GM18861 (cell line): ENCODE data around the gene UBE2H.
"Not testable (repeated sequence)": the region's sequence is repeated elsewhere in the genome, so short reads cannot be mapped to it uniquely, and the experiment has no call there.

Experiments used
- ATAC-seq: cut with Tn5 transposase; IDR thresholded peaks from one replicate; pipeline ENCODE4 v1.9.1; 2021; ENCODE audit not compliant: unreplicated experiment

The UBE2H gene

DNA sequence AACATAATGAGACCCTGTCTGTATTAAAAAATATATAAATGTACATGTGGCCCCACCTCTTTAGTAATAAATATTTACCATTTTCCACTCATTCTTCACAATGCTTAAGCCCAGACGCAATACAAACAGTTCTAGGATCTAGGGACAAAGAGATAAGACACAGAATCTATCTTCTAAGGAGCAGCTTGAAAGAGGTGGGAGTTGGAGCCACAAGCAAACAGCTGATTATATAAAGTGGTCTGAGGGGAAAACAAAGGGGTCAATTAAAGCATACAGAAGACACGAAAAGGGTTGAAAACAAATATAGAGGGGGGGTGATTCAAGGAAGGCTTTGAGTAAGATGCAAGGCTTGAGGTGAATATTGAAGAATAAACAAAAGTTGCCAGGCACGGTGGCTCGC, 43.1 kb downstream of the UBE2H start:
- ATAC-seq, result no peak

GRCh38 chr7:129908181-129908580, 44.6 kb downstream of the UBE2H start:
- no peak for ATAC-seq

- no peak for ATAC-seq
Observed at GRCh38 chr7:129907122-129907736, 45.5 kb downstream of the UBE2H start.

- no peak for ATAC-seq
Observed at GRCh38 chr7:129906700-129907099, 46.1 kb downstream of the UBE2H start.

DNA sequence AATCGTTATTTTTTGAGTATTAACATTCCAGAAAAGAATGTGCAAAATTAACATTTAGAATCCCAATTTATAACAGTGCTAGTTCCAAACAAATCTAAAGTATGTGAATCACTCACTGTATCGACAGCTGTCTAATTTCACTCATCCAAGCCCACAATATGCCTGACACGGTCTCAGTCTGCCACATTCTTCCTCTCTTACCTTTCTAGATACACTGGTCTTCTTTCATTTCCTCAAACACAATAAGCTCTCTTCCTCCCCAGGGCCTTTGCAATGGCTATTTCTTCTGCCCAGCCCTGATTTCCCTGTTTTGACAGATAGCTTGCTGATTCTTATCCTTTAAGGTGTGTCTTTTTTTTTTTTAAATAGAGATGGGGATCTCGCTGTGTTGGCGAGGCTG, 48.8 kb downstream of the UBE2H start:
- no peak for ATAC-seq

DNA sequence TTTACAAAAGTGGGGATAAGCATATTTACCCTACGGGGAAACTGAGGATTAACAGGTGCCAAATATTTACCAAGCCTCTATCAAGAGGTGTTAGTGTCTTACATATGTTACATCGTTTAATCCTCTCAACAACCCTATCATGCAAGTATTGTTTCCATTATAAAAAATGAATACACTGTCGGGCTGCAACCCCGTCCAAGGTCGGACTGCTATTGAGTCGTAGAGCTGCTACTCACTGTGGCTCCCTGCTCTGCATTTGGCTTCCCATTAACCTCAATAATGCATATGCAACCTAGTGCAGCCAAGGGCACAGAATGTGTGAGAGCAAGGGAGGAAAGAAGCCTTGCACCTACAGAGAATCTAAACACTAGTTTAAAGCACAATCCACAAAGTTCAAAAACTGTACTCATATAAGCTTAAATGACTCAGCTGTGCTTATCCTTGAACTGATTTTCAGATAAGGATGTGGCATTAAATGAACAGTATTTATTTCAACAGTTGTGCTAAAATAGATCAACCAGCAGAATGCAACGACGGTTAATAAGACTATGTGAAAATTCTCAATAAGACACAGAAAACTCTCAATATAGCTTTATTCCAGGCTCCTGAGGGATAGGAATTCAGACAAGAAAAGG, 49.9 kb downstream of the UBE2H start:
- ATAC-seq, result no peak

DNA sequence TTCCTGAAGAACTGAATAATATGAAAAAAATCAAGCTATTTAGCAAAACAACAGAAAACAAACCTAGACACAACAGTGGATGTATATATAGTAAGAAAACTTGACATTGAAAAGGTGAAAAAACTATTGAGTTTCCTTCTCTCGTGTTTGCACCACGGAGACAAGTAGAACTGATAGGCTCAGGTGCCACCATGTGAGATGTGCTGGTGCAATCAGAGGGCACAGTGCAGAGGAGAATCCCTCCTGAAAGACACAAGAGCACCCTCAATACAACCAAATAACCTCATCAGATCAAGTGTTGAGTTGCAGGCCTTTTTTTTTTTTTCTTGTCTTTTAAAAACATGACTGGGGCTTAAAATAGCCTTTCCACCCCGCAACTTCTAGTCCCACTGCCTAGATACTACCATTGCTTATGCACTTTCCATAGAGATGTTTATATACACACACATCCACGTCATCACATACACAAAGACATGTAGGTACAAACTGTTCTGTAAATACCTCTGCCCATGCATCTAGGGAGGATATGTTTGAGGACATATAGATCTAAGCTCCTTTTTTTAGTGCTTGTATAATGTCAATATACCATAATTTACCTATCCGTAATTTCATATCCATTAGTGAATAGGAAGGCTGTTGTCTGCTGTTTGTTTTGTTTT, 54.1 kb downstream of the UBE2H start:
- no peak for ATAC-seq

GRCh38 chr7:129898007-129898406, 54.8 kb downstream of the UBE2H start:
- no peak for ATAC-seq

DNA sequence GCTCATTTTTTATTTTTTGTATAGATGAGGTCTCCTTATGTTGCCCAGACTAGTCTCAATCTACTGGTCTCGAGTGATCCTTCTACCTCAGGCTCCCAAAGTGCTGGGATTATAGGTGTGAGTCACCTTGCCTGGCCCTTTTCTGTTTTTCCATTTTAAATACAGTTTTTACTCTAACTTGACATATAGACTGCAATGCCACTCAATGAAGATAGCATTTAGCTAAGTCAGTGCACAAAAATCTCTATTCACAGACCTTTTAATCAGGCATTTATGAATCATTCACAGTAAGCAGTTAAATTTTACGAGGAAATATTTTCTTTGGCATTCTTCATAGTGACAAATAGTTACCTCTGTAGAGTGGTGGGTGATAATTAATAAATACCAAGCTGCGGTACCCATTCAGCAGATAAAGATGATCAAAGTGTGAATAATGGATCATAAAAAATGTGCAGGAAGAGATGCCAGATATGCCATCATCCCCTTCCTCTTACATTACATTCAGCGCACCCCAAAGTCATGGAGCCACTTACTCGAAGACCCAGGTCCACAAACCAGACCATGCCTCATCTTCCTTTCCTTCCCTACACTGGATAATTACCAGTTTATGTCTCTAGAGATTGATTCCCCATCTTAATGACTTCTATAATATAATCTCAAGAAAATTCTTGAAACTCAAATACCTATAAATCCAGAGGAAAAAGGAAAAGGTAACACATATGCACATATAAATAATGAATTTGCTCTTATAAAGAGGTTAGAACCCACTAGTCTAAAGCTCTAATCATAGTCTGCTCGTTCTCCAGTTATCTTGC, 56.0 kb downstream of the UBE2H start:
- no peak for ATAC-seq

DNA sequence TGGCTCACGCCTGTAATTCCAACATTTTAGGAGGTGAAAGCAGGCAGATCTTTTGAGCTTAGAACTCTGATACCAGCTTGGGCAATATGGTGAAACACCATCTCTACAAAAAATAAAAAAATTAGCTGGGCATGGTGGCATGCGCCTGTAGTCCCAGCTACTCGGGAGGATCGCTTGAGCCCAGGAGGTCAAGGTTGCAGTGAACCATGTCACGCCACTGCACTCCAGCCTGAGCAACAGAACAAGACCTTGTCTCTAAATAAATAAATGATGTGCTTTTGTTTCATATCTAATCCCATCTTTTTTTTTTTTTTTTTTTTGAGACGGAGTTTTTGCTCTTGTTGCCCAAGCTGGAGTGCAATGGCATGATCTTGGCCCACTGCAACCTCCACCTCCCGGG, 58.6 kb downstream of the UBE2H start:
- not testable (repeated sequence) for ATAC-seq

GRCh38 chr7:129890090-129890489, 62.7 kb downstream of the UBE2H start:
- no peak for ATAC-seq

DNA sequence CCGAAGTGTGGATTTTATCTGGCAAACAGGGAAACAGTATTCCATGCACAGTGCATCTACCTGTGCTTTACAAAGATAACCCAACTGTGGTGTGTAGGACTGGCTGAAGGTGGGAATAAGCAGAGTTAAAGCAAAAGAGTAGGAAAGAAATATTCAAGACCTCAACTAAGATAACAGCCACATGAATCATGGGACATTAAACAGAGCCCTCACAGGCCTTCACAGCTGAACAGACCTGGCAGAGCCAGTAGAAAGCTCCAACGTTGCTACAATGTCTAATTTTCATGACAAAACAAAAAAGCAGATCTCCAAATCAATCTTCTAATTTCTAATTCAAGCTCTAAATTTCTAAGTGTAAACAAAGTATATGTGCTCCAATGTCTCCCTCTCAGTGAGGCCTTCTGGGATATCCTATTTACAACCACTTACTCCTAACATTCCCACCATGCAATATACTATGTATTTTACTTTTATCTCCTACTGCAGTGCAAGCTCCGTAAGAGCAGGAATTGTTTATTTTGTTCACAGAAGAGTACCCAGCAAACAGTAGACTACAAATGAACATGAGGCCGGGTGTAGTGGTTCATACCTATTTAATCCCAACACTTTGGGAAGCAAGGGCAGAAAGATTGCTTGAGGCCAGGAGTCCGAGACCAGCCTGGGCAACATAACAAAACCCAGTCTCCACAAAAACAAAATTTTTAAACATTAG, 63.5 kb downstream of the UBE2H start:
- ATAC-seq, result no peak

DNA sequence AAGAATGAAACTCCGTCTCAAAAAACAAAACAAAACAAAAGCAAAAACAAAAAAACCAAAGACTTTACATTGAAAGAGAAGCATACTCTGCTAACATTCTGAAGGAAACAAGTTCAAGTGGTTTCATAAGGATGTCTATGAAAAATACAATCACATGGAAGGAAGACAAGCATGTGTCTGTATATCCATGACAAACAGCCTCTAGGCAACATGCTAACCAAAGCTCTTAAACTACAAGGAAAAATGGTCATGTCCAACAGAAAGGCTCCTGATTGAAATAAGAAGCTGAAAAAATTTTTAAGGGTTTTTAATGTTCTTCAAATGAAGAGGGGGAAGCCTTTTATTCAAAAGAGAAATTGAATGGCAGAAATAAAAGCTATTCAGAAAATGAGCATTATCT, 64.9 kb downstream of the UBE2H start:
- no peak for ATAC-seq

GRCh38 chr7:129886818-129887186, 66.0 kb downstream of the UBE2H start:
- no peak for ATAC-seq

- no peak for ATAC-seq
Observed at GRCh38 chr7:129886167-129886817, 66.5 kb downstream of the UBE2H start.

DNA sequence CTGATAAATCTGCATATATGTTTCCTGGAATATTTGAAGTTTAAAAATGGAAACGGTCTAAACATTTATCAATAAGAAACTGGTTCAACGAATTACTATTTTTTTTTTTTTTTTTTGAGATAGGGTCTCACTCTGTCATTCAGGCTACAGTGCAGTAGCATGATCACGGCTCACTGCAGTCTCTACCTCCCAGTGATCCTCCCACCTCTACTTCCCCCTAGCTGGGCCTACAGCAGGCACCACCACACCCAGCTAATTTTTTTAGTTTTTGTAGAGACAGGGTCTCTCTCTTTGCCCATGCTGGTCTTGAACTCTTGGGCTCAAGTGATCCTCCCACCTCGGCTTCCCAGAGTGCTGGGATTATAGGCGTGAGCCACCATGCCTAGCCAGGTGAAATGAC, 68.3 kb downstream of the UBE2H start:
- ATAC-seq, result no peak

- no peak for ATAC-seq
Observed at GRCh38 chr7:129883151-129883550, 69.6 kb downstream of the UBE2H start.

- no peak for ATAC-seq
Observed at GRCh38 chr7:129882531-129882930, 70.2 kb downstream of the UBE2H start.

DNA sequence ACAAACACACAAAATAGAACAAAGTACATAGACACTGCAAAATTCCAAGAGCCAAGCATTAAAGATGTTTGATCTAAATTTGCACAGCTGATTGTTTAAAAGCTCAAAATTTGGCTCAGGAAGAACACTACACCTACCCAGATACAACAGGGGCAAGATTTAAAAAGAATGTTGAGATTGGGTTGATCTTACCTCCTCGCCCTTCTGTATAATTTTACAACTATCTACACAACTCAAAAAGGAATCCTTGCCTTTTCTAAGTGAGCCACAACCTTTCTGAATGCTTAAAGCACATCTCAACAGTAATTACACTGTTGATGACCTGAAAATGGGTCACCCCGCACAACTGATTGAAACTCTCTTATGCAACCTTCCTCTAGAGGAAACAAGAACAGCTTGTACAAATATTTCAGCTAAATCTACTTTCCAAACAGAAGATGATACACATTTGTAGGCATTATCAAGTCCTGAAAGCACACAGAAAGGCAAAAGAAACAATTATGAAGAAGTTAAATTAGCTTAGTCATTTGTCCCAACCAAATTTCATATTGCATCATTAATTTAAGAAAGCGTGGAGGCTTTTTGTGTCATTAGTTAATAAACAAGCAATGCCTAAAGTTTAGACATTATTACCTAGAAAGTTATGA, 75.5 kb downstream of the UBE2H start:
- no peak for ATAC-seq

DNA sequence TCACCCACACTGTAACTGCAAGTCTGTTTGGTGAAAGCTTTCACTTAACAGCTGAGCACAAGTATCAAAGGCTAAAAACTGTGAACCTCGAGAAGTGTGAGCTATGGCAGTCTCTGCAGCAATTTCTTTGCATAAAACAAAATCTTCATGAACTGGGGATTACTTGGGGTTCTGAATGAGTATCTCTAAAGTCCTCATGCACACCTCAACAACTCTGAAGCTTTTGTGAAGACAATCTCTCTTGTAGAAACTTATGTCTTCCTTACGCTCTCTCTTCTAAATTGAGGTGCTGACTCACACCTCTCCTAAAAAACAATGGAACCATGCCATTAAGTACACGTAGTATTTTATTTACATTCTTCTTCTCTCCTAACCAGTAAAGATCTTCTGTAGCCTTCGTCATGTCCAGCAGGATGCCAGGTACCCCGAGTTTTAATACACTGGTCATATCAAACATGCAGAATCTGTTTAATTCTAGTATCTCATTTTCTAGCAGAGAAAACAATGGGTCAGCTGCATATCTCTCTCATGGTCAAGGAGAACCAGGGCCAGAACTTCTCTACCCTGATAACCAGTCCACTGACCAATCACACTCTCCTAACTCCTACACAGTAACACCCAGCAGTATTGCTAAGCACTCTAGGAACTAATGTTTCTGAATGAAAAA, 76.9 kb downstream of the UBE2H start:
- no peak for ATAC-seq
